Suprapubic skin (tissue), 4 donors: ENCODE results near the gene ATP2A2. TPM values are rescaled to one million over a fixed set of nuclear protein-coding genes. Genes with fewer than 3 reads are reported as not detected.
A peak's percentile ranks its signal among the peaks of the same experiment; 100 is the strongest.

ENCODE experiments used
- DNase-seq, 2 donors: peaks; one replicate each; pipeline ENCODE4 v3.0.0-alpha.2; 2019; ENCODE audit warnings: low spot score in 2 of 2
- H3K27ac ChIP-seq: fragments of 200-600 bp; sonication (generic); one replicate; pipeline ENCODE4 v1.5.1; 2019
- H3K27me3 ChIP-seq: fragments of 200-600 bp; sonication (generic); one replicate; pipeline ENCODE4 v1.5.1; 2019
- H3K36me3 ChIP-seq: fragments of 200-600 bp; sonication (generic); one replicate; pipeline ENCODE4 v1.5.1; 2019
- H3K4me1 ChIP-seq: fragments of 200-600 bp; sonication (generic); one replicate; pipeline ENCODE4 v1.5.1; 2019
- H3K4me3 ChIP-seq: fragments of 200-600 bp; sonication (generic); one replicate; pipeline ENCODE4 v1.5.1; 2019; ENCODE audit warnings: mild to moderate bottlenecking
- H3K9me3 ChIP-seq: fragments of 200-600 bp; sonication (generic); one replicate; pipeline ENCODE4 v1.5.1; 2019
- EP300 ChIP-seq: sonication (generic); formaldehyde crosslinking; IDR thresholded peaks from one replicate; pipeline ENCODE4 v1.6.1; 2017; ENCODE audit warnings: antibody characterized with exemption
- POLR2A ChIP-seq, 2 donors: fragments of 450-650 bp; IDR thresholded peaks; one replicate each; pipeline ENCODE4 v1.6.1; 2017; ENCODE audit warnings: antibody characterized with exemption in 2 of 2, mild to moderate bottlenecking in 2 of 2, moderate library complexity in 2 of 2
- POLR2AphosphoS5 ChIP-seq, 3 donors: sonication (generic); formaldehyde crosslinking; IDR thresholded peaks; one replicate each; pipeline ENCODE4 v1.6.1; 2017; ENCODE audit warnings: antibody characterized with exemption in 3 of 3
- WGBS: methylation state at CpG from one replicate; pipeline ENCODE4 v1.1.5; 2018; 5-methylcytosine and 5-hydroxymethylcytosine counted together
- total RNA-seq, 4 donors: library from RNA; depleted of rRNA; stranded (reverse); fragments of >200 nt; gene quantifications; one replicate each; pipeline ENCODE4 v1.1.0, GENCODE V29; 2016
- TF ChIP-seq, protein P1 (sequence below), 2 donors: fragments of 200-600 bp in 1 of 2; fragments of 450-650 bp in 1 of 2; sonication (generic) in 1 of 2; IDR thresholded peaks; one replicate each; pipeline ENCODE4 v1.5.1; 2016 to 2019; ENCODE audit warnings: antibody characterized with exemption in 2 of 2, mild to moderate bottlenecking in 1 of 2, moderate library complexity in 1 of 2

Gene ATP2A2
- total RNA-seq, 4 donors from 2014 or later = 95.9 to 138 (median 118) TPM

DNA sequence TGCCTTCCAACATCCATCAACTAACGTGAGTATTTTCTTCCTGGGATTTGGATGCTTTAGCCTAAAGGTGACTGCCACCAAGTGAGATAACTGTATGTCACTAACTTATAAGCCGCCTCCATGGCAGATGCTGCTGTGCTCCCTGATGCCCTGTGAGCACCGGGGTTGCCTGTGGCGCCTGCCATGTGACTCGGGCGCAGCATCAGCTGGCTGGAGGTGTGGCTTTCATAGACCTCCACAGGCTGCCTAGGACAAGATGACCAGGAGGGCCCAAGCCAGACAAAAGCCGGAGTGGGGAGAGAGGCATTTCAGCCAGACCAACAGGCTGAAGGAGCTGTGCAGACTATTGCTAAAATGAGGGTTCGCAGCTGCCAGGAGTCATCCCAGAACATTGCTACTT is 66.7 kb downstream of the ATP2A2 start:
- no peak for DNase-seq
- no peak overlapping the region for H3K27ac ChIP-seq
- no peaks in the 10 kb centered on the region for H3K27me3 ChIP-seq
- H3K4me3 ChIP-seq = no peak overlapping the region
- H3K4me1 ChIP-seq = peaks cover 40% of the 10 kb centered on the region
- TF ChIP-seq POLR2A (IDR thresholded peaks at IDR 0.05) (no peak), POLR2AphosphoS5 (IDR thresholded peaks at IDR 0.05) (no peak), EP300 (no peak)
- TF ChIP-seq, protein P1, sequence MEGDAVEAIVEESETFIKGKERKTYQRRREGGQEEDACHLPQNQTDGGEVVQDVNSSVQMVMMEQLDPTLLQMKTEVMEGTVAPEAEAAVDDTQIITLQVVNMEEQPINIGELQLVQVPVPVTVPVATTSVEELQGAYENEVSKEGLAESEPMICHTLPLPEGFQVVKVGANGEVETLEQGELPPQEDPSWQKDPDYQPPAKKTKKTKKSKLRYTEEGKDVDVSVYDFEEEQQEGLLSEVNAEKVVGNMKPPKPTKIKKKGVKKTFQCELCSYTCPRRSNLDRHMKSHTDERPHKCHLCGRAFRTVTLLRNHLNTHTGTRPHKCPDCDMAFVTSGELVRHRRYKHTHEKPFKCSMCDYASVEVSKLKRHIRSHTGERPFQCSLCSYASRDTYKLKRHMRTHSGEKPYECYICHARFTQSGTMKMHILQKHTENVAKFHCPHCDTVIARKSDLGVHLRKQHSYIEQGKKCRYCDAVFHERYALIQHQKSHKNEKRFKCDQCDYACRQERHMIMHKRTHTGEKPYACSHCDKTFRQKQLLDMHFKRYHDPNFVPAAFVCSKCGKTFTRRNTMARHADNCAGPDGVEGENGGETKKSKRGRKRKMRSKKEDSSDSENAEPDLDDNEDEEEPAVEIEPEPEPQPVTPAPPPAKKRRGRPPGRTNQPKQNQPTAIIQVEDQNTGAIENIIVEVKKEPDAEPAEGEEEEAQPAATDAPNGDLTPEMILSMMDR (IDR thresholded peaks at IDR 0.05) = no peak
- H3K36me3 ChIP-seq = peaks cover 71% of the 10 kb centered on the region
- no peaks in the 10 kb centered on the region for H3K9me3 ChIP-seq
- 91% methylated on average over 3 of the region's 8 CpGs for WGBS

DNA sequence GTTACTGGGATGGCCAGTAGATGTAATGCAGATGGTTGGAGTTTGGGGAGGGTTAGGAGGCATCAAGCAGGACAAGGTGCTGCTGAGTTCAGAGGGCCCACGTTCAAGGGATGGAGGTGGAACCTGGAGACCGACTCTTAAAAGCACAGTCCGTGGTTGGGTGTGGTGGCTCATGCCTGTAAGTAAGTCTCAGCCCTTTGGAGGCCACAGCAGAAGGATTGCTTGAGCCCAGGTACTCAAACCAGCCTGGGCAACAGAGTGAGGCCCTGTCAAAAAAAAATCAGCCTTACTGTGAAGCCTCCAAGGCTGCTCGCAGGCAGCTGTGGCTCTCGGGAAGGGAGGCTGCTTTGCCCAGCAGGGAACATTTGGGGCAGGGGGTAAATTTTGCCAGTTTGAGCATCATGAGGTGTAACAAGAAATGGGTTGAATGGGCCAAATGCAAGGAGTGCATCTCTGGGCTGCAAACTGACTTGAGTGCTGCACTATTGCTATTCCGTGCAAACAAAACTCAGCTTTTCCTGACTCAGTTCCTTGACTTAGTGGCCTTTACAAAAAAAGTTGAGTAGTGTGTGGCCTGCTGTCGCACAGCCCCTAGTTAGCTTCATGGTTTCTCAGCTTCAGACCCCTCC is 67.5 kb downstream of the ATP2A2 start:
- Histone ChIP-seq H3K27ac (no peak overlapping the region), H3K9me3 (no peaks in the 10 kb centered on the region), H3K27me3 (no peaks in the 10 kb centered on the region), H3K4me3 (no peak overlapping the region), H3K36me3 (peaks cover 64% of the 10 kb centered on the region), H3K4me1 (peaks cover 40% of the 10 kb centered on the region)
- DNase-seq = no peak
- WGBS = 92% methylated on average over 7 of the region's 7 CpGs
- TF ChIP-seq POLR2A (IDR thresholded peaks at IDR 0.05) (no peak), POLR2AphosphoS5 (IDR thresholded peaks at IDR 0.05) (no peak), EP300 (no peak)
- TF ChIP-seq, protein P1 (IDR thresholded peaks at IDR 0.05) = no peak

DNA sequence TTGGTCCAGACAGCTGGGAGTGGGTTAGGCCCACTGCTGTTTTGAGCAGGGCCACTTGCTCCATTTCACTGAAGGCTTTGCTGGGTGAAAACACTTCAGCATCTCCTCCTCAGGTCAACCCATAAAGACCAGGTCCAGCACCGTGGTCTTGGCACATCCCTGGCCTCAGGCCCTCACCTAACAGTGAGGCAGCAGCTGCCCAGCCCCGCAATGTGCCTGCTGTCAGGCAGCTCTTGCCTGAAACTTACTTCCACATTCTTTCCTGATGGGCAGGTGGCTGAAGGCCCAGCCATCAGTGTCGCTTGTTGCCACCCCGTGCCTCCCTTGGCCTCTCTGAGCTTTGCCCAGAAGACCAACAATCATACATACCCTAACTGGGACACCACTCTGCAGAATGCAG is 68.0 kb downstream of the ATP2A2 start:
- Histone ChIP-seq H3K4me1 (peaks cover 40% of the 10 kb centered on the region), H3K27ac (peak overlapping the region; percentile 16), H3K9me3 (no peaks in the 10 kb centered on the region), H3K4me3 (no peak overlapping the region), H3K27me3 (no peaks in the 10 kb centered on the region), H3K36me3 (peaks cover 58% of the 10 kb centered on the region)
- TF ChIP-seq POLR2AphosphoS5 (IDR thresholded peaks at IDR 0.05) (no peak), EP300 (no peak), POLR2A (IDR thresholded peaks at IDR 0.05) (no peak)
- no peak for DNase-seq
- whole genome bisulfite sequencing = 78% methylated on average over 4 of the region's 4 CpGs

DNA sequence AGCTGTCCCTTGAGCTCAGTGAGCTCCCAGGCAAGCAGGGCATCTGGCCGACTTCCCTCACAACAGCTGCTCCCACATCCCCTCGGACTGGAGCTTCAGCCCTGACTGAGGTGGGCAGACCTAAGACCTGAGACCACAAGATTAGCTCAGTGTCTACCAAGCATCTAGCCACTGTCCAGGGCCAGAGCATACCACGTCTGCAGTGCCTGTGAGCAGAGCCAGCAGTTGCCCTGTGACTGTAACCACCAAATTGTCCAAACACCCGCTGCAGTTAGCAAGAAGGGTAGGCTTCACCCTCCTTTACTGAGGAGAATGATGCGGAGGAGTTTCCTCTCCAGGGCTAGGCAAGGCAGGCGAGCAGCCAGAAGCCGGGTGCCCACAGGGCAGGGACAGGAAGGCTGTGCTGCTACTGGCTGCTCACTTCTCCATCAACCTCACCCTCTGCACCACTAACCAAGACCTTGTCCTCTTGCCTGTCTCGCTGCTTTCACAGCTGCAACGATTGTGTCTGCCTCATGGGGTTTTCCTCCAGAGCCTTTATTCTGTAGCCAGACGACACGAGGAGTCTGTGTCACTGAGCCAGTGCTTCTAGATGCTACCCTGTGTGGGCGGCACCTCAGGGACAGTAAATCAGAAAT is 68.6 kb downstream of the ATP2A2 start:
- Histone ChIP-seq H3K36me3 (peaks cover 53% of the 10 kb centered on the region), H3K27ac (peak overlapping the region; percentile 16), H3K4me1 (peaks cover 36% of the 10 kb centered on the region), H3K4me3 (no peak overlapping the region), H3K9me3 (no peaks in the 10 kb centered on the region), H3K27me3 (no peaks in the 10 kb centered on the region)
- DNase-seq = no peak
- TF ChIP-seq POLR2A (IDR thresholded peaks at IDR 0.05) (no peak), POLR2AphosphoS5 (IDR thresholded peaks at IDR 0.05) (no peak), EP300 (no peak)
- TF ChIP-seq, protein P1 (IDR thresholded peaks at IDR 0.05) = no peak
- 41% methylated on average over 7 of the region's 12 CpGs for whole genome bisulfite sequencing

DNA sequence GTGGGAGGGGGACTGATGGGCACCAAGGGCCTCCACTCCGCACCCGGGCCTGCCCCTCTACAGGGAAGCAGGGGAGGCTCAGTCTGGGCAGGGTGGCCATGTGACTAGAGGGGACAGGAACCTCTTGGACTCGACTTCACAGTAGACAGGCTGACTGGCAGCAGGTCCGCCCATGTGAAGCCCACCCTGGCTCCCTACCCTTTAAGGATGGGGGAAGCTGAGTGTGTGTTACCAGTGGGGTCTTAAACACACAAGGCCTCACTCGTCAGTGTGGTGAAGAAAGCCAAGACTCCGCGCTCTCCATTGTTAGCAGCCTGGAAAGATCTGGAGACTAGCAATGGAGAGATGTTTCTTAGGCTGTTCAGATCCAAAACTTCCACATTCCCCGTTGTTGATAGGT is 70.1 kb downstream of the ATP2A2 start:
- TF ChIP-seq, protein P1 (IDR thresholded peaks at IDR 0.05) = no peak
- TF ChIP-seq POLR2A (IDR thresholded peaks at IDR 0.05) = no peak
- no peak for TF ChIP-seq EP300
- no peak for TF ChIP-seq POLR2AphosphoS5 (IDR thresholded peaks at IDR 0.05)
- WGBS = 87% methylated on average over 8 of the region's 8 CpGs
- H3K9me3 ChIP-seq = no peaks in the 10 kb centered on the region
- no peak overlapping the region for H3K27ac ChIP-seq
- H3K4me1 ChIP-seq = peaks cover 22% of the 10 kb centered on the region
- DNase-seq = no peak
- no peak overlapping the region for H3K4me3 ChIP-seq
- H3K36me3 ChIP-seq = peaks cover 38% of the 10 kb centered on the region
- H3K27me3 ChIP-seq = no peaks in the 10 kb centered on the region
